GM19372 (cell line): Measurements from ENCODE around the gene NOS1AP.

Experiments
- ATAC-seq: cut with Tn5 transposase; IDR thresholded peaks from one replicate; pipeline ENCODE4 v1.9.1; 2021; ENCODE audit warnings: mild to moderate bottlenecking, low read depth, moderate library complexity; ENCODE audit not compliant: unreplicated experiment

Gene NOS1AP

DNA sequence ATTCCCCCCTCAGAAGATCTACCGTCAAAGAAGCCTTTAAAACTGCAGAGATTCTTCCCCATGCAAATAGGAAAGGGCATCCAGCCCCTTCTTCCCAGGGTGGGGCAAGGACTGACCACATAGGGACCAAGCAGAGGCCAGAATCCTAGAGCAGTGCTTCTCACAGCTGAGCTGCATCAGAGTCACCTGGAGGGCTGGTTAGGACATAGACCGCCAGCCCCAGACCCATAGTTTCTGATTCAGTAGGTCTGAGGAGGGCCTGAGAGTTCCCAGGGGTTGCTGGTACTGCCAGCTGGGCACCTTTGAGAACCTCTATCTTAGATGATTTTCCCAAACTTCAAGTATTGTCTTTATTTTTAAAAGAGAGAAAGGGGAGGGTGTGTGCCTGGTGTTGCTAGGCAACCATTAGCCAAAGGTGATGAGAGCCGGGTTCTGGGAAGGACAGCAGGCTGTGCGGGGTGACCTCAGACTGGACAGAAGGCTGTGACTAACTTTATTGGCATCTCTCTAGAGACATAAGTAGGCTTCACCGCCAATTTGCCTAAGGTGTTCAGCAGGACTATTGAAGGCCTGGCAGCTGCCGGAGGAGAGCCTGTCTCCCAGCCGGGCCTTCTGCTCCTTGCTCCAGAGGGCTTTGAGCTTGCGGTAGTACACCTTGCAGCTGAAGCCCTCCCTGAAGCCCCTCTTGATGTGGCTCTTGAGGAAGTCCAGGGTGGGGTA lies 304.2 kb downstream of the NOS1AP start:
- ATAC-seq, result no peak

GRCh38 chr1:162374406-162374805 lies 304.9 kb downstream of the NOS1AP start:
- ATAC-seq, result no peak

DNA sequence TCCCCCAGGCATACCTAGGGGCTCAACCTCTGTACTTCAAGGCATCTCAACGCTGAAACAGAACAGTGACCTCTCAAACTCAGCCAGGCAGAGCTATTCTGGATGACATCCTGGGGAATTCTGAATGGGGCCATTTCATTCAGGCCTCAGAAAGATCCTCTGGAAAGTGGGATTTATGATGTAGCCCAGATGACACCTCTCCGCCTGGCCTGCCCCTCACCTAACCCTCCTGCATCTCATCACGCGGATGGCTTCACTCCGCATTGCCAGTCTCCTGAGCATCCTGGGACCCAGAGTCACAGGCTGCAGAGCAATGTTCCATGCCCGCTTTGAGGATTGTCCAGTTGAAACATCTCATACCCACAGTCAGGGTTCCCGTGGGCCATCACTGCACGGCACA lies 306.0 kb downstream of the NOS1AP start:
- ATAC-seq, result no peak

GRCh38 chr1:162376691-162377090 lies 307.2 kb downstream of the NOS1AP start, which contains the start of gene SPATA46:
Gene SPATA46, minus strand, starts transcription at chr1:162376854. Its CDS starts 64 bp downstream, at chr1:162376790.
- no peak for ATAC-seq

DNA sequence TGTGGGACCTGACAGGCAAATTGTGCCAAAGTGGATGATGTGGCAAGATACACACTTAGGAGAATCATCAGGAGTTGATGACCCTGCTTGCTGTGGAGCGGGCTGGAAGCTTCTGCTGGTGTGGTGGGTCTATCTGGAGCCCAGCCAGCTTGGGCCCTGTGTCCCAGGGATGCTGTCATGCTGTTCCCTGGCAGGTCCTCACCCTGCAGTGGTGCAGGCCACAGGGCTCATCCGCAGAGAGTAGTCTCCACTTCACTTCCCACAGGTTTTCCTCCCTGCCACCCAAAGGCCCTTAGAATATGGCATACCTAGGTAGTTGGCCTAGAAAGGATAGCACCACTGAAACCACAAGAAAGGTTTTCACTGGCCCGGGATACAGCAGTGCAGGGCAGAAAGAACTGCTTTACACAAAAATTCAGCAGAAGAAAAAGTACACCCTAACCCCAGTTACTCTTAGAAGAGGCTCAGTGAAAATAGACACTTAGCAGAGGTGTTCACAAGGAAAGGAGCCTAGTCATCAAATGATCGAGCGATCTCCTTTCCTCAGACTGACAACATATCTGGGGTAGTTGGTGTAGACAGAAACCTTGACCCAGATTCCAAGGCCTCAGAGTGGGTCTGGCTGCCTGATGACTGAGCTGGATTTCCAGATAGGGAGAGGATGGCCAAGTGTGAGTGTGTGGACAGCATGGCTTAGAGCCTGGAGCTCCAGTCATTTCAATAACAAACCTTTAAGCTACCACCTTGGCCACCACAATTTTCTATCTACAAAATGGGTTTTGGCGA lies 310.8 kb downstream of the NOS1AP start:
- ATAC-seq, result no peak

GRCh38 chr1:162381383-162381782 lies 311.9 kb downstream of the NOS1AP start, which contains the start of gene C1orf226:
Gene C1orf226, plus strand, starts transcription at chr1:162381728. Its CDS starts 174 bp downstream, at chr1:162381902.
- no peak for ATAC-seq

- no peak for ATAC-seq
These were observed 312.7 kb downstream of the NOS1AP start for GRCh38 chr1:162381941-162382750.

GRCh38 chr1:162383091-162383490 lies 313.6 kb downstream of the NOS1AP start:
- ATAC-seq, result no peak

GRCh38 chr1:162383516-162383915 lies 314.0 kb downstream of the NOS1AP start:
- no peak for ATAC-seq

DNA sequence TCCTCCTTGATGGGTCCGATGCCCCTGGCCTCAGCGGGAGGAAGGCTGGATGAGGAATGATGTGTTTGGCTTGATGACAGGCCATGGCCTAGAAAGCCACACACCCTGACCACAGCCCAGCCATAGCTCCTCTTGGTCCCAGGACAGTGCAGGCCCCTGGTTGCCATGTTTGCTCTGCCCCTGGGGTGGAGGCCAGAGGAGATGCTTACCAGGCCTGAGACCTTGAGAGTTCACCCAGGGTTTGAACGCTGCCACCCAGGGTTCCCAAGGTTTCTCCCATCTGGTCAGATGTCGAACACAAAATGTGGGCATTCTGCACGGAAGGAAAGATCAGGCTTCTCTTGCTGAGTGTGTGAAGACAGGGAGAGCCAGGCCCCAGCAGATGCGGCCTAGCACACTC lies 314.6 kb downstream of the NOS1AP start:
- no peak for ATAC-seq

GRCh38 chr1:162384601-162385279 lies 315.2 kb downstream of the NOS1AP start:
- ATAC-seq, result no peak

DNA sequence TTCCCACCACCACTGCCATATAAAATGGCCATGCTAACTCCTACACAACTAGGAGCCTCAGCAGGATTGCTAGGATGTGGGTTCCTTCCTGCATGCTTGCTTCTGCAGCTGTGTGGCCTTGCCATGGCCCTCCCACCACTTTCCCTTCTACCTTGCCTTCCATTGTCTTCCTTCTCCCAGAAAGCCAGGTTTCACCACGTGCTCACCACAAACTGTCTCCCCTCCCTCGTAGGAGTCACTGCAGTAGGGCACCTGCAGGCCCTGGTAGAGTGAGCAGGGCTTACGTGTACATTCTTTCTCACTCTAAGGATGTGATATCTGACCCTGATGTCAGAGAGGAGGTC lies 315.8 kb downstream of the NOS1AP start:
- ATAC-seq, result no peak

- no peak for ATAC-seq
These were observed 316.2 kb downstream of the NOS1AP start for GRCh38 chr1:162385702-162386101.

- no peak for ATAC-seq
These were observed 317.1 kb downstream of the NOS1AP start for GRCh38 chr1:162386292-162387225.

- ATAC-seq, result no peak
These were observed 318.0 kb downstream of the NOS1AP start for GRCh38 chr1:162387226-162388082.

DNA sequence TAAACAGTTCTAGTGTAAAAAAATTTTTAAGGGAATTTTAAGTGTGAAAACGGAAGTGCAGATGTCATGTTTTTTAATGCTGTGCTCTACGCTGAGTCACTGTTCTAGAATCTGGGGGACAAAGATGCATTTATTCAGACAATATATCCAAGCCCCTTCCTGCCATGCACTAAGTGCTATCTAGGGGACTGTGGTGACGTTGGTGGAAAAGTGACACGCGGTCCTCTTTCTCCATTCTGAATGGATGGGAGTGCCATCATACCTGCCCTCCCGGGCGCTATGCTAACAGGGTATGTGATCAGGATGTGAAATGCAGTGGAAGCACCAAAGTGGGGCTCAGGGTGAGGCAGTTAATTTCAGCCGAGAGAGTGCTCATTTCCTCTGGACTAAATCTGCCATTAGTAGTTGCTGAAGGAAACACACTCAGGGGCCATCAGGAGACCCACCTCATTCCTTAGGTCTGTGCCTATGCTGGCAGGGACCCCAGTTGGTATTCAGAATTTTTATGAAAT lies 318.6 kb downstream of the NOS1AP start:
- no peak for ATAC-seq

DNA sequence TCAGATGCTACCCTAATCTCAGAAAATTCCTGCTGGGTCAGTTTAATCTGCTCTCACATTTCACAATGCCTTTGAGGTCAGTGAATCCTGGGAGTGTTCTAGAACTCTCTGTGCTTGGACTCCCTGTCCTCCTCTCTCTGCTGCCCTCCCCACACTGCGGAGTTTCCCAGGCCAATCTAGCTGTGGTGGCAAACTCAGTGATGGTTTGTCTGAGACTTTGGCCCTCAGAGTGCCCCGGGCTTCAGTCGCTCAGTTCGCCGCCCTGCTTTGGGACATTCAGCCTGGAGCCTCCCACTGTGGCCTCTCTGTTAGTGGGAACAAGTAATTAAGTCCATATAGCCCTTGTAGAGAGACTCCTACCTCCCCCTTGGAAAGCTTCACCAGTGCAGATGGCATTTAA lies 319.1 kb downstream of the NOS1AP start:
- ATAC-seq, result no peak
